SK-N-MC (cell line): Measurements from ENCODE around the gene CNNM3.

ENCODE experiments used
- DNase-seq: peaks from one replicate; pipeline ENCODE4 v3.0.0-alpha.2; 2011; ENCODE audit warnings: low read depth, low spot score
- H3K27ac ChIP-seq: fragments of 200-600 bp; sonication (generic); 2 replicates; pipeline ENCODE4 v1.5.1; 2016; ENCODE audit warnings: mixed run types
- H3K36me3 ChIP-seq: fragments of 200-600 bp; sonication (generic); 2 replicates; pipeline ENCODE4 v1.6.1; 2017; ENCODE audit warnings: antibody characterized with exemption, low read length, mixed read lengths; ENCODE audit not compliant: insufficient read depth
- H3K4me3 ChIP-seq: fragments of 200-600 bp; sonication (generic); 2 replicates; pipeline ENCODE4 v1.5.1; 2016
- H3K9ac ChIP-seq: fragments of 200-600 bp; sonication (generic); 2 replicates; pipeline ENCODE4 v1.8.0; 2017; ENCODE audit warnings: mixed run types, mixed read lengths; ENCODE audit not compliant: insufficient read length
- H3K9me3 ChIP-seq: fragments of 200-600 bp; sonication (generic); 2 replicates; pipeline ENCODE4 v1.6.1; 2017; ENCODE audit warnings: low read depth, mild to moderate bottlenecking, antibody characterized with exemption, low read length, moderate library complexity, mixed read lengths
- EZH2 ChIP-seq: fragments of 200-600 bp; sonication (generic); IDR thresholded peaks from one replicate; pipeline ENCODE4 v1.6.1; 2017; ENCODE audit warnings: antibody characterized with exemption
- FOXP2 ChIP-seq: optimal IDR thresholded peaks from 2 replicates; pipeline ENCODE3; 2011; ENCODE audit warnings: mild to moderate bottlenecking, moderate library complexity; ENCODE audit not compliant: insufficient read depth; ENCODE audit errors: extremely low read length, control extremely low read depth
- POLR2AphosphoS5 ChIP-seq: IDR thresholded peaks from 2 replicates; pipeline ENCODE4 v1.6.1; 2012; ENCODE audit warnings: mild to moderate bottlenecking, low read depth, low read length, borderline replicate concordance

The CNNM3 gene

DNA sequence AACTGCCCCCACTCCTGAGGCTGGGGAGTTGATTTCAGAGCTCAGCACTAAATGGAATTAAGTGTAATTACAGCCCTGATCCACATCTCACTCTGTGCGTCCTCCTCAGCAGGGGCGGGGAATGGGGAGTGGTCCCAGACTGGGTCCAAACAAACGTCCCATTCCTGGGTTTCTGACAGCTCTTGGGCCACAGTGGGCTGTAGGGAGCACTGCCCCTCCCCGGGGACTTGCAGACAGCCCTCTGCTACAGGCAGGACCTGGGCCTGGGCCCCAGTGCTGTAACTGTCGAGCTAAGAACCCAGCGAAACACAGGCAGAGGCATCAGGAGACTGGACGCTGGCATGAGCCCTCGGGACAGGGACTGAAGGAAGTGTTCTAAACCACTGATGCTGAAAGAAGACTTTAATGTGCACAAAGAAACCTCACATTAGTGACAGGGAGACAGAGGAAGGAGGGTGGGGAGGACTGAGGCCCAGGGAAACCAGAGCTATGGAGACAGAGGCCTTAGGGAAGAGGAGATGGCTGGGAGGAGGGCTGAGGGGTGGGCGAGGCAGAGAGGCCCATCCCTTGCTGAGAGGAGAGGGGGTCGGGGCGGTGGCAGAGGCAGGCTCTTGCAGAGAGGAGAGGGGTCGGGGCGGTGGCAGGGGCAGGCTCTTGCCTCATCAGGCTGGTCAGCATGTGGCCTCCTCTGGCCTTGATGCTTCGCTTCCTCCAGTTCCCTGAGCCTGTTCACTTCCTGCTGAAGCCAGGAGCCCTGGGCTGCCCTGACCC, 59.6 kb downstream of the CNNM3 start:
- no peaks in the 10 kb centered on the region for H3K9me3 ChIP-seq
- no peak overlapping the region for H3K9ac ChIP-seq
- no peak for TF ChIP-seq POLR2AphosphoS5
- no peak for TF ChIP-seq FOXP2
- no peak for TF ChIP-seq EZH2
- no peak overlapping the region for H3K27ac ChIP-seq
- no peak overlapping the region for H3K4me3 ChIP-seq
- DNase-seq, result no peak
- no peaks in the 10 kb centered on the region for H3K36me3 ChIP-seq

GRCh38 chr2:96876269-96877041, 60.4 kb downstream of the CNNM3 start:
- DNase-seq, result no peak
- H3K9me3 ChIP-seq, result no peaks in the 10 kb centered on the region
- no peak for TF ChIP-seq FOXP2
- TF ChIP-seq EZH2, result no peak
- TF ChIP-seq POLR2AphosphoS5, result no peak
- H3K9ac ChIP-seq, result no peak overlapping the region
- H3K36me3 ChIP-seq, result no peaks in the 10 kb centered on the region
- no peak overlapping the region for H3K4me3 ChIP-seq
- H3K27ac ChIP-seq, result no peak overlapping the region

DNA sequence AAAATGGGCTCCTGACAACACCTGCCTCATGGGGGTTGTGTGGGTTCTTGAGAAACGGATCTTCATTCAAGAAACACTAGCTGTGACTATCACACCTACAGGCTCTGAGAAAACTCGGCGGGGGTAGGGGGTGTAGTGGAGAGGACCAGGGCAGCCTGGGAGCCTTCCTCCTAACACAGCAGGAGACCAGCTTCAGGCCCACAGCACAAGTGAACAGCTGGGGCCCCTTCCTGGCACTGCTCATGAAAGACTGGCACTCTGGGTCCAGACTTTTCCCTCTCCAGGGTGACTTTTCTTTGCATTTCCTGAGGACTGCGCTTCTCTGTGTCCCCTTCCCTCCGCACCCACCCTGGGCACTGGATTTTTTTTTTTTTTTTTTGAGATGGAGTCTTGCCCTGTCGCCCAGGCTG, 61.0 kb downstream of the CNNM3 start:
- H3K9ac ChIP-seq, result no peak overlapping the region
- TF ChIP-seq EZH2, result no peak
- TF ChIP-seq POLR2AphosphoS5, result no peak
- TF ChIP-seq FOXP2, result no peak
- H3K9me3 ChIP-seq, result no peaks in the 10 kb centered on the region
- DNase-seq, result no peak
- H3K27ac ChIP-seq, result no peak overlapping the region
- H3K4me3 ChIP-seq, result no peak overlapping the region
- H3K36me3 ChIP-seq, result no peaks in the 10 kb centered on the region

DNA sequence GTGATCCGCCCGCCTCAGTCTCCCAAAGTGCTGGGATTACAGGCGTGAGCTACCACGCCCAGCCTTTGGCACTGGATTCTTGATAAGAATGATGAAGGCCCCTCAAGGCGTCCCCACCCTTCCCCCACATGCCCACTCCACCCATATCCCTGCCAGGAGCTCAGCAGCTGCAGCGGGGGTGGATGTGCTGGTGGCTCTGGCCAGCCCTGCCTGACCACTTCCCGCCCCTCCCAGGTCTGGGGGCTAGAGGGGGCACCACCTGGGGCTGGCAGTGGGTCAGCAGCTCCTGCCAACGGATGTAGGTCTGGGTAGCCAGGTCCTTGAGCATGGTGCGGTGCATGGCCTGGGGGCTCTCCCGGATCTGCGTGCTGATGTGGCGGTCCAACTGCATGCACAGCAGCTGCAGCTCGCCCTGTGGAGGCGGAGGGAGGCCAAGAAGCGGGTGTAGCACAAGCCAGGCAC, 61.6 kb downstream of the CNNM3 start:
- TF ChIP-seq EZH2, result no peak
- no peak for TF ChIP-seq POLR2AphosphoS5
- TF ChIP-seq FOXP2, result no peak
- no peak overlapping the region for H3K9ac ChIP-seq
- no peaks in the 10 kb centered on the region for H3K36me3 ChIP-seq
- H3K27ac ChIP-seq, result no peak overlapping the region
- no peak for DNase-seq
- no peak overlapping the region for H3K4me3 ChIP-seq
- no peaks in the 10 kb centered on the region for H3K9me3 ChIP-seq

GRCh38 chr2:96878171-96878570, 62.1 kb downstream of the CNNM3 start:
- no peak overlapping the region for H3K9ac ChIP-seq
- no peak overlapping the region for H3K27ac ChIP-seq
- H3K4me3 ChIP-seq, result no peak overlapping the region
- TF ChIP-seq POLR2AphosphoS5, result no peak
- no peak for TF ChIP-seq FOXP2
- TF ChIP-seq EZH2, result no peak
- no peaks in the 10 kb centered on the region for H3K36me3 ChIP-seq
- DNase-seq, result no peak
- H3K9me3 ChIP-seq, result no peaks in the 10 kb centered on the region

GRCh38 chr2:96878796-96879544, 62.9 kb downstream of the CNNM3 start:
- H3K9ac ChIP-seq, result no peak overlapping the region

GRCh38 chr2:96879545-96880040, 63.5 kb downstream of the CNNM3 start:
- no peak overlapping the region for H3K9ac ChIP-seq
- H3K4me3 ChIP-seq, result no peak overlapping the region
- no peaks in the 10 kb centered on the region for H3K9me3 ChIP-seq
- TF ChIP-seq FOXP2, result no peak
- TF ChIP-seq EZH2, result no peak
- TF ChIP-seq POLR2AphosphoS5, result no peak
- H3K36me3 ChIP-seq, result no peaks in the 10 kb centered on the region
- DNase-seq, result no peak
- no peak overlapping the region for H3K27ac ChIP-seq

More at GRCh38 chr2:96878796-96879544, 62.9 kb downstream of the CNNM3 start:
- no peak for DNase-seq
- Histone ChIP-seq H3K36me3 (no peaks in the 10 kb centered on the region), H3K4me3 (no peak overlapping the region), H3K9me3 (no peaks in the 10 kb centered on the region), H3K27ac (no peak overlapping the region)
- TF ChIP-seq FOXP2 (no peak), POLR2AphosphoS5 (no peak), EZH2 (no peak)

DNA sequence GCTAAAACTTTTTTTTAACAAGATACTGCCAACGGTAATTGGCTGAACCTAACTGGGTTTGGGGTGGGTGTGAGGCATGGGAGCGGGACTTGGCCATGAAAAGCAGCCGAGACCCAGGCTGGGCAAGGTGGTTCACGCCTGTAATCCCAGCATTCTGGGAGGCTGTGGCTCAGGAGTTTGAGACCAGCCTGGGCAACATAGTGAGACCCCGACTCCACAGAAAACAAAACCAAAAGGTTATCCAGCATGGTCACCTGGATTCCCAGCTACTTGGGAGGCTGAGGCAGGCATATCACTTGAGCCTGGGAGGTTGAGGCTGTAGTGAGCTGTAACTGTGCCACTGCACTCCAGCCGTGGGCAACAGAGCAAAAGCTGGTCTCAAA, 64.8 kb downstream of the CNNM3 start:
- TF ChIP-seq POLR2AphosphoS5 (no peak), EZH2 (no peak), FOXP2 (no peak)
- no peaks in the 10 kb centered on the region for H3K9me3 ChIP-seq
- no peak overlapping the region for H3K9ac ChIP-seq
- H3K36me3 ChIP-seq, result no peaks in the 10 kb centered on the region
- H3K4me3 ChIP-seq, result no peak overlapping the region
- no peak for DNase-seq
- H3K27ac ChIP-seq, result no peak overlapping the region
